Panc1 (cell line): ENCODE results near the gene SPACA6.

Experiments used
- CTCF ChIP-seq: fragments of 450-650 bp; IDR thresholded peaks from 2 replicates; pipeline ENCODE4 v1.5.1; 2017; ENCODE audit warnings: mild to moderate bottlenecking
- POLR2AphosphoS5 ChIP-seq: IDR thresholded peaks from 2 replicates; pipeline ENCODE4 v1.6.1; 2012; ENCODE audit warnings: mild to moderate bottlenecking, low read depth, low read length, moderate library complexity
- REST ChIP-seq, 2 experiments: IDR thresholded peaks; 2 replicates each; pipeline ENCODE4 v1.6.1; 2011 to 2012; ENCODE audit warnings: low read depth in 2 of 2, control low read depth in 1 of 2, low read length in 1 of 2, mild to moderate bottlenecking in 1 of 2, moderate library complexity in 1 of 2; ENCODE audit not compliant: insufficient read depth in 1 of 2
- SIN3A ChIP-seq: IDR thresholded peaks from 2 replicates; pipeline ENCODE4 v1.6.1; 2012; ENCODE audit warnings: low read depth, mild to moderate bottlenecking, low read length, moderate library complexity, borderline replicate concordance; ENCODE audit not compliant: insufficient read depth
- TCF7L2 ChIP-seq: IDR thresholded peaks from 2 replicates; pipeline ENCODE4 v1.6.1; 2011; ENCODE audit warnings: mild to moderate bottlenecking, low read depth, low read length, inconsistent platforms

GRCh38 chr19:51697169-51697776 is 4.1 kb downstream of the SPACA6 start:
- no peak for TF ChIP-seq CTCF
- no peak for TF ChIP-seq POLR2AphosphoS5
- no peak for TF ChIP-seq REST (IDR thresholded peaks at IDR 0.05; ENCODE audit: insufficient read depth in 1 of 2, low read depth in 2 of 2, low read length in 1 of 2)
- no peak for TF ChIP-seq SIN3A
- no peak for TF ChIP-seq TCF7L2
